Kidney (tissue), 14 donors: ENCODE measurements around the gene RAPGEF1. TPM values are rescaled to one million over a fixed set of nuclear protein-coding genes. Genes with fewer than 3 reads are reported as not detected.
"Not testable (repeated sequence)": the region's sequence is repeated elsewhere in the genome, so short reads cannot be mapped to it uniquely, and the experiment has no call there.

ENCODE experiments used
- DNase-seq, 5 donors: peaks; one replicate each; pipeline ENCODE4 v3.0.0-alpha.2; 2013 to 2020
- FAIRE-seq: peaks from 2 replicates; lab custom pipeline; 2012; peaks lifted over from hg19 to GRCh38; lab: Jason Lieb, UNC
- H3K27ac ChIP-seq, 2 donors: one replicate each; pipeline ENCODE4 v1.7.0; 2013; ENCODE audit warnings: low read depth in 2 of 2, low read length in 2 of 2, inconsistent platforms in 1 of 2
- H3K27me3 ChIP-seq: one replicate; pipeline ENCODE4 v1.7.1; 2013; ENCODE audit warnings: low read length, inconsistent platforms; ENCODE audit not compliant: control insufficient read depth, insufficient read depth
- H3K36me3 ChIP-seq, 3 donors: one replicate each; pipeline versions ENCODE4 v1.7.0 to v1.7.1; 2013; ENCODE audit warnings: low read length in 3 of 3, control low read depth in 1 of 3, inconsistent platforms in 1 of 3; ENCODE audit not compliant: insufficient read depth in 3 of 3, control insufficient read depth in 2 of 3
- H3K4me1 ChIP-seq, 3 donors: one replicate each; pipeline versions ENCODE4 v1.7.0 to v1.7.1; 2013; ENCODE audit warnings: low read length in 3 of 3, inconsistent platforms in 1 of 3, low read depth in 1 of 3; ENCODE audit not compliant: control insufficient read depth in 2 of 3, insufficient read depth in 2 of 3
- H3K4me3 ChIP-seq, 3 donors: one replicate each; pipeline versions ENCODE4 v1.7.0 to v1.8.1; 2013; ENCODE audit warnings: low read length in 3 of 3, control low read depth in 1 of 3, inconsistent platforms in 1 of 3
- H3K9ac ChIP-seq, 3 donors: one replicate each; pipeline versions ENCODE4 v1.7.0 to v1.7.1; 2013; ENCODE audit warnings: low read length in 3 of 3, control low read depth in 1 of 3, inconsistent platforms in 1 of 3
- H3K9me3 ChIP-seq, 3 donors: one replicate each; pipeline versions ENCODE4 v1.7.0 to v1.7.1; 2013; ENCODE audit warnings: low read length in 3 of 3, control low read depth in 1 of 3, inconsistent platforms in 1 of 3; ENCODE audit not compliant: control insufficient read depth in 2 of 3, insufficient read depth in 1 of 3
- intact Hi-C: fragments of 100-400 bp; cut with DNase I; formaldehyde crosslinking; loops from one replicate; pipeline ENCODE4 v1.11.1; 2022
- polyA plus RNA-seq: library from polyadenylated mRNA; stranded (reverse); fragments of 350-450 nt; fragmentation: Illumina TruSeq; extraction: RNeasy Lipid Tissue Mini Kit (QIAGEN cat#74804); gene quantifications from one replicate; pipeline ENCODE4 v1.2.3, GENCODE V29; 2014; ENCODE audit warnings: low read depth, low replicate concordance; ENCODE audit not compliant: insufficient read depth
- total RNA-seq: library from RNA; stranded (reverse); fragmentation: NEBNext Ultra II Directional; extraction: Animal tissue kit (Norgen Biotek cat#: 25700); gene quantifications from one replicate; pipeline ENCODE4 v1.2.1, GENCODE V29; 2021
- TF ChIP-seq, protein P1 (sequence below): IDR thresholded peaks from 3 replicates; pipeline ENCODE4 v1.5.1; 2012; ENCODE audit warnings: mild to moderate bottlenecking, moderate library complexity, borderline replicate concordance; ENCODE audit not compliant: insufficient read depth; ENCODE audit errors: extremely low read depth
- donor health status: control.
- donor health status: control.
- donor health status: control.
- donor health status: control.
- donor health status: control.
- donor health status: DM: yes; HTN: yes; CAD: no.
- donor health status: Normal renal cell carcinoma (clear cell type).

The RAPGEF1 gene
- total and polyA plus RNA-seq, 2 donors from 2014 or later: 15.5 to 79.7 TPM

DNA sequence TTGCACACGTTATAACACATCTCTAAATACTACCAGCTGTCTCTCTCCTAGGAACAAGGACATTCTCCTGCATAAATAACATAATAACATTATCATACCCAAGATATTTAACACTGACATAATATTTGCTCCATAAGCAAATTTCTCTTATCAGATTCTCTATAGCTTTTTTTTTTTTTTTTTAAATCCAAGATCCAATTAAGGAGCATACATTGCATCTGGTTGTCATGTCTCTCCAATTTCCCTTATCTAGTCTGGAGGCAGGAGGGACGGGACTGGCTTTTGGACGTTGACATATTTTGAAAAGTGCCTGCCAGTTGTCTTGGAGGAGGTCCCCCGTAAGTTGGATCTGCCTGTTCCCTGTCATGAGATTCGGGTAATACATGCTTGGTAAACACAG, 76.6 kb downstream of the RAPGEF1 start:
- no peaks in the 10 kb centered on the region for H3K9me3 ChIP-seq
- no peak overlapping the region for H3K27ac ChIP-seq
- H3K27me3 ChIP-seq: no peaks in the 10 kb centered on the region
- TF ChIP-seq, protein P1, sequence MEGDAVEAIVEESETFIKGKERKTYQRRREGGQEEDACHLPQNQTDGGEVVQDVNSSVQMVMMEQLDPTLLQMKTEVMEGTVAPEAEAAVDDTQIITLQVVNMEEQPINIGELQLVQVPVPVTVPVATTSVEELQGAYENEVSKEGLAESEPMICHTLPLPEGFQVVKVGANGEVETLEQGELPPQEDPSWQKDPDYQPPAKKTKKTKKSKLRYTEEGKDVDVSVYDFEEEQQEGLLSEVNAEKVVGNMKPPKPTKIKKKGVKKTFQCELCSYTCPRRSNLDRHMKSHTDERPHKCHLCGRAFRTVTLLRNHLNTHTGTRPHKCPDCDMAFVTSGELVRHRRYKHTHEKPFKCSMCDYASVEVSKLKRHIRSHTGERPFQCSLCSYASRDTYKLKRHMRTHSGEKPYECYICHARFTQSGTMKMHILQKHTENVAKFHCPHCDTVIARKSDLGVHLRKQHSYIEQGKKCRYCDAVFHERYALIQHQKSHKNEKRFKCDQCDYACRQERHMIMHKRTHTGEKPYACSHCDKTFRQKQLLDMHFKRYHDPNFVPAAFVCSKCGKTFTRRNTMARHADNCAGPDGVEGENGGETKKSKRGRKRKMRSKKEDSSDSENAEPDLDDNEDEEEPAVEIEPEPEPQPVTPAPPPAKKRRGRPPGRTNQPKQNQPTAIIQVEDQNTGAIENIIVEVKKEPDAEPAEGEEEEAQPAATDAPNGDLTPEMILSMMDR: no peak
- no peak overlapping the region for H3K4me3 ChIP-seq
- peaks cover 0 to 10% (median 9%) of the 10 kb centered on the region in 3 donors for H3K4me1 ChIP-seq
- FAIRE-seq (no peak), DNase-seq (no peak)
- intact Hi-C loops: no loop called here
- no peak overlapping the region for H3K9ac ChIP-seq
- H3K36me3 ChIP-seq: no peaks in the 10 kb centered on the region

DNA sequence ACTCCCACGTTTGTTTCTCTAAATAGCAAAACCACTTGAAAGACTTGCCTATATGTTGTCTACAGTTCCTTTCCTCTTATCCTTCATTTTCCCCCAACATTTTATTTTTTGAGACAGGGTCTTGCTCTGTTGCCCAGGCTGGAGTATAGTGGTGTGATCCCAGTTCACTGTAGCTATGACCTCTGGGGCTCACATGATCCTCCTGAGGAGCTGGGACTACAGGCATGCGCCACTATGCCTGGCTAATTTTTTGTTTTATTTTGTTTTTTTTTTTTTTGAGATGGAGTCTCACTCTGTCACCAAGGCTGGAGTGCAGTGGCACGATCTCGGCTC, 77.6 kb downstream of the RAPGEF1 start:
- H3K27ac ChIP-seq, H3K27me3 ChIP-seq, H3K4me3 ChIP-seq, DNase-seq, intact Hi-C loops, FAIRE-seq, H3K9ac ChIP-seq, H3K9me3 ChIP-seq, H3K36me3 ChIP-seq: not testable (repeated sequence)
- H3K4me1 ChIP-seq: peaks cover 0 to 19% (median 14%) of the 10 kb centered on the region in 3 donors

DNA sequence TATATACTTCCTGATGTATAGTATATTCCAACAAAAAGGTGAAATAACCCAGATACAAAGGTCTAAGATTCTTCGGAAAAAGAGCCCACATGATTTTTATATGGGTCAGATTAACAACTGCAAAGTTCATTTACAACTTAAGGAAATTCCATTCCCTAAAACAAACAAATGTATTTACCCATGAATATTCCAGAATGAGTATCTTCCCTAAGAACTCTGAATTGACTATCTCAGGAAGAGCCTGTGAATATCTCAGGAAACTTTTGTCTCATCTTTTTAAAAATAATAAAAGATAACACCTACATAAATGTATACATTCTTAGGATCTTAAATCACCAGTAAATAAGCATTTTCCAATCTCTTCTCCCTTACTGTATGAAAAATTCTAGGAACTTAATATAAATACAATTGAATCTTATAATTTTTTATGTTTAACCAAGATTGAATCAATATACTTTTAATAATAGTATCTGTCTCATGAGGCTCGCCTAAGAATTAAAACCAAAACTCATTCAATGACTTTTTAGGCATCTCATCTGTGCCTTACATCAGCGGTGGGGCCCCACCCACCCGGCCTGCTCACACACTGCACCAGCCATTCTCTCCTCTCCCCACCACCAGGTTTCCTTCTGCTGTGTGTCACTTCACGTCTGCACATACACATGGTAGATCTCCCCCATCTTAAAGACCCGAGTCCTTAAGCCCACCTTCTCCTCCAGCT, 78.1 kb downstream of the RAPGEF1 start:
- Histone ChIP-seq H3K27ac (no peak overlapping the region), H3K9ac (no peak overlapping the region), H3K4me1 (peaks cover 0 to 24% (median 18%) of the 10 kb centered on the region in 3 donors), H3K4me3 (no peak overlapping the region), H3K27me3 (no peaks in the 10 kb centered on the region), H3K9me3 (no peaks in the 10 kb centered on the region), H3K36me3 (no peaks in the 10 kb centered on the region)
- intact Hi-C loops: no loop called here
- TF ChIP-seq, protein P1: no peak
- DNase-seq (peak in 1 of 5 donors; percentile 9), FAIRE-seq (no peak)

DNA sequence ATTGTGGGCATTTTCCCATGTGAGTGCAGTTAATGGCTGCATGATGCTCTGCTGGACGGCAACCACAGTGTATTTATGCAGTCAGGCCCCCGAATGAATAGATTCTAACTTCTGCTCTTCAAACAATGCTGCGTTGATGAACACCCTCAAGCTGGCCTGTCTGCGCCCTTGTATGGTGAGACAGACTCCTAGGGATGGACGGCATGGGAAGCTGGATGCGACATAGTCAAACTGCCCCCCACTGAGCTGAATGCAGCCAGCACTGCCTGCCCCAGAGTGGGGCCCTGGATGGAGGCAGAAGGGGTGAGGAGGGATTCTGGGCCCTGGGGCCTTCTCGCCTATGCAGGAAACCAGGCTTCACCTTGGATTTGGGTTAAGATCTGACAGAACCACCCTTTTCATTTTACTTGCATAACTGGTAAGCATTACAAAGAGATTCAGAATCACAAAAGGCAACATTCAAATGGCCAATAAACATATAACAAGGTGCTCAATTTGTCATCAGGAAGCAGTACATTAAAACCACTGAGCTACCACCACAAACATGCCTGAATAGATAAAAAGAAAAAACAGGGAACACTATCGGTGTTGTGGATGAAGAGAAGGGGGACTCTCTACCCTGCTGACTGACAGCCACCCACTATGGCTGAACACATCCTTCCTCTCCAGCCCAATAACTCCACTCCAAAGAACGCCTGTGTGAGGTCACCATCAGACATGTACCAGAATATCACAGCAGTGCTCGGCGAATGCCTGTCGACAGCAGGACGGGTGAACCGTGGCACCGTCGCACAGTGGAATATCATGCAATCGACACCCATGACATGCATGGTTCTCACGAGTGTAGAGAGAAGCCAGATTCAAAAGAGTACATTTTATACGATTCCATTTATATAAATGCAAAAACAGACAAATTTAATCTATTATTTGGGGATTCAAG, 79.1 kb downstream of the RAPGEF1 start:
- TF ChIP-seq, protein P1: no peak

More for the DNA sequence above, 79.1 kb downstream of the RAPGEF1 start:
- Histone ChIP-seq H3K27ac (no peak overlapping the region), H3K27me3 (no peaks in the 10 kb centered on the region), H3K9ac (no peak overlapping the region), H3K9me3 (no peaks in the 10 kb centered on the region), H3K4me1 (peaks cover 0 to 26% (median 21%) of the 10 kb centered on the region in 3 donors), H3K4me3 (no peak overlapping the region), H3K36me3 (no peaks in the 10 kb centered on the region)
- intact Hi-C loops: no loop called here
- FAIRE-seq: no peak
- DNase-seq: peak in 1 of 5 donors; percentile 20
